OCI-LY1 (cell line): ENCODE results near the gene PID1.

ENCODE experiments used
- H2AFZ ChIP-seq: fragments of 200-600 bp; sonication (generic), shearing (Covaris generic); 2 replicates; pipeline ENCODE4 v1.6.0; 2014; ENCODE audit warnings: antibody characterized with exemption, mild to moderate bottlenecking, low read length
- H3F3A ChIP-seq: fragments of 200-600 bp; sonication (generic), shearing (Covaris generic); 2 replicates; pipeline ENCODE4 v1.6.0; 2014; ENCODE audit warnings: mild to moderate bottlenecking, antibody characterized with exemption, low read length, moderate library complexity; ENCODE audit not compliant: insufficient read depth
- H3K27ac ChIP-seq: fragments of 200-600 bp; sonication (generic); 2 replicates; pipeline ENCODE4 v1.5.1; 2014; ENCODE audit warnings: low read length, mixed run types, mild to moderate bottlenecking, low read depth; ENCODE audit not compliant: poor library complexity, severe bottlenecking
- H3K27me3 ChIP-seq: fragments of 200-600 bp; sonication (generic); 2 replicates; pipeline ENCODE4 v1.6.0; 2014; ENCODE audit warnings: antibody characterized with exemption, mild to moderate bottlenecking, low read length, moderate library complexity; ENCODE audit not compliant: insufficient read depth
- H3K36me3 ChIP-seq: fragments of 200-600 bp; sonication (generic); 2 replicates; pipeline ENCODE4 v1.6.1; 2014; ENCODE audit warnings: mild to moderate bottlenecking, antibody characterized with exemption, low read length, moderate library complexity, mixed read lengths; ENCODE audit not compliant: insufficient read depth
- H3K4me1 ChIP-seq: fragments of 200-600 bp; sonication (generic); 2 replicates; pipeline ENCODE4 v1.5.1; 2014; ENCODE audit warnings: mild to moderate bottlenecking, low read length, moderate library complexity; ENCODE audit not compliant: insufficient read depth, severe bottlenecking
- H3K4me2 ChIP-seq: fragments of 200-600 bp; sonication (generic), shearing (Covaris generic); 2 replicates; pipeline ENCODE4 v1.6.1; 2014; ENCODE audit warnings: low read length
- H3K4me3 ChIP-seq: fragments of 200-600 bp; sonication (generic); 2 replicates; pipeline ENCODE4 v1.5.1; 2014; ENCODE audit warnings: low read length, low read depth, mild to moderate bottlenecking, mixed read lengths; ENCODE audit not compliant: poor library complexity, severe bottlenecking
- H3K79me2 ChIP-seq: fragments of 200-600 bp; shearing (Covaris generic); 2 replicates; pipeline ENCODE4 v1.6.1; 2016; ENCODE audit warnings: mixed run types, low read length, mixed read lengths; ENCODE audit not compliant: insufficient read depth
- H3K9ac ChIP-seq: fragments of 200-600 bp; sonication (generic), shearing (Covaris generic); 2 replicates; pipeline ENCODE4 v1.6.1; 2014; ENCODE audit warnings: mild to moderate bottlenecking, low read length, mixed read lengths
- H3K9me2 ChIP-seq: fragments of 200-600 bp; sonication (generic), shearing (Covaris generic); 2 replicates; pipeline ENCODE4 v1.6.1; 2014; ENCODE audit warnings: low read depth, mild to moderate bottlenecking, low read length, mixed read lengths
- H3K9me3 ChIP-seq: fragments of 200-600 bp; shearing (Covaris generic); 2 replicates; pipeline ENCODE4 v1.6.1; 2014; ENCODE audit warnings: low read length, mixed read lengths
- H4K20me1 ChIP-seq: fragments of 200-600 bp; sonication (generic), shearing (Covaris generic); 2 replicates; pipeline ENCODE4 v1.6.0; 2016; ENCODE audit warnings: mild to moderate bottlenecking, low read length; ENCODE audit not compliant: insufficient read depth
- EZH2 ChIP-seq: fragments of 200-600 bp; sonication (generic), shearing (Covaris generic); IDR thresholded peaks from 2 replicates; pipeline ENCODE4 v1.8.0; 2017; ENCODE audit warnings: borderline replicate concordance, mixed run types, mild to moderate bottlenecking, antibody characterized with exemption, low read length, moderate library complexity, mixed read lengths
- TF ChIP-seq, protein P1 (sequence below): fragments of 200-600 bp; sonication (generic), shearing (Covaris generic); IDR thresholded peaks from 2 replicates; pipeline ENCODE4 v1.5.1; 2017; ENCODE audit warnings: mild to moderate bottlenecking, antibody characterized with exemption, low read length, moderate library complexity, mixed read lengths

Gene PID1

DNA sequence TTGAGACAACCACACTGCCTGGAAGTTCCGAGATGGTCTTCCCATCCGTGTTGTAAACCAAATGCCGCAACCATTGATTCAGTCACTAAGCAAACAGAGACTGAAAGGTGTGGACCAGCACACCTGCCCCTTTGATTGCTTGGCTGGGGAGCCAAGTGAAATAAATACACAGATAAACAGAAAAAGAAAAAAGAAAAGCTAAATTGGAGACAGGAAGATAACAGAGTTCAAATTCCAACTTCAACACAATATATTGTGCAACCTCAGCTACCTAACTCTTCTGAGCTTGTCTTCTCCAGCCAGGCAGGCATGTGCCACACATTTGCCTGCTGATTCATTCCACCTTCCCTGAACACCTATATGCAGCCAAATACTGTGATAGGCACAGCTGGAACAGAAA lies 110.9 kb downstream of the PID1 start:
- H4K20me1 ChIP-seq, result no peaks in the 10 kb centered on the region
- H3K9me3 ChIP-seq, result no peaks in the 10 kb centered on the region
- H3K9me2 ChIP-seq, result no peaks in the 10 kb centered on the region
- H3K4me3 ChIP-seq, result no peak overlapping the region
- no peaks in the 10 kb centered on the region for H3F3A ChIP-seq
- TF ChIP-seq, protein P1, sequence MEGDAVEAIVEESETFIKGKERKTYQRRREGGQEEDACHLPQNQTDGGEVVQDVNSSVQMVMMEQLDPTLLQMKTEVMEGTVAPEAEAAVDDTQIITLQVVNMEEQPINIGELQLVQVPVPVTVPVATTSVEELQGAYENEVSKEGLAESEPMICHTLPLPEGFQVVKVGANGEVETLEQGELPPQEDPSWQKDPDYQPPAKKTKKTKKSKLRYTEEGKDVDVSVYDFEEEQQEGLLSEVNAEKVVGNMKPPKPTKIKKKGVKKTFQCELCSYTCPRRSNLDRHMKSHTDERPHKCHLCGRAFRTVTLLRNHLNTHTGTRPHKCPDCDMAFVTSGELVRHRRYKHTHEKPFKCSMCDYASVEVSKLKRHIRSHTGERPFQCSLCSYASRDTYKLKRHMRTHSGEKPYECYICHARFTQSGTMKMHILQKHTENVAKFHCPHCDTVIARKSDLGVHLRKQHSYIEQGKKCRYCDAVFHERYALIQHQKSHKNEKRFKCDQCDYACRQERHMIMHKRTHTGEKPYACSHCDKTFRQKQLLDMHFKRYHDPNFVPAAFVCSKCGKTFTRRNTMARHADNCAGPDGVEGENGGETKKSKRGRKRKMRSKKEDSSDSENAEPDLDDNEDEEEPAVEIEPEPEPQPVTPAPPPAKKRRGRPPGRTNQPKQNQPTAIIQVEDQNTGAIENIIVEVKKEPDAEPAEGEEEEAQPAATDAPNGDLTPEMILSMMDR, result no peak
- no peak for TF ChIP-seq EZH2
- no peaks in the 10 kb centered on the region for H3K4me1 ChIP-seq
- no peak overlapping the region for H3K9ac ChIP-seq
- no peak overlapping the region for H3K4me2 ChIP-seq
- no peaks in the 10 kb centered on the region for H3K79me2 ChIP-seq
- no peaks in the 10 kb centered on the region for H3K36me3 ChIP-seq
- H3K27me3 ChIP-seq, result no peaks in the 10 kb centered on the region
- no peak overlapping the region for H3K27ac ChIP-seq
- no peak overlapping the region for H2AFZ ChIP-seq

DNA sequence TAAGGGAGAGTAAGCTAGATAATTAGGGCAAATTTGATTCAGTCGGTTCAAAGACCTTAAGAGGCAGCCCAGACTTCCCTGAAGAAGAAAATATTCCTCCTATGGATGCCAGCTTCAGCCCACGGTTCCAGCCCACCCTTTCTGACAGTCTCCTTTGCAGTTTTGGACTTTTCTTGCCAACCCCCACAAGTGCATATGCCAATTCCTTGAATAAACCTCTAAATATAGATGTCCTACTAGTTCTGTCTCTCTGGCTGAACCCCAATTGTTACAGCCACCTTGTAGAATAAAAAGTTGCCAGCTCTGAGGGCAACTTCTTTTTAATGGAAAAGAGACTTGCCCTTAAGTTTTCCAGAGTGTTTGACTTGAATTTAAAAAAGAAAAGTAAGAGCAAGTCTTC lies 111.7 kb downstream of the PID1 start:
- Histone ChIP-seq H3K9me2 (no peaks in the 10 kb centered on the region), H3K9me3 (no peaks in the 10 kb centered on the region), H3K27ac (no peak overlapping the region), H3K4me2 (no peak overlapping the region), H3K36me3 (no peaks in the 10 kb centered on the region), H3K27me3 (no peaks in the 10 kb centered on the region), H3K79me2 (no peaks in the 10 kb centered on the region), H4K20me1 (no peaks in the 10 kb centered on the region), H2AFZ (no peak overlapping the region), H3K4me3 (no peak overlapping the region), H3F3A (no peaks in the 10 kb centered on the region), H3K4me1 (no peaks in the 10 kb centered on the region), H3K9ac (no peak overlapping the region)
- TF ChIP-seq EZH2, result no peak

DNA sequence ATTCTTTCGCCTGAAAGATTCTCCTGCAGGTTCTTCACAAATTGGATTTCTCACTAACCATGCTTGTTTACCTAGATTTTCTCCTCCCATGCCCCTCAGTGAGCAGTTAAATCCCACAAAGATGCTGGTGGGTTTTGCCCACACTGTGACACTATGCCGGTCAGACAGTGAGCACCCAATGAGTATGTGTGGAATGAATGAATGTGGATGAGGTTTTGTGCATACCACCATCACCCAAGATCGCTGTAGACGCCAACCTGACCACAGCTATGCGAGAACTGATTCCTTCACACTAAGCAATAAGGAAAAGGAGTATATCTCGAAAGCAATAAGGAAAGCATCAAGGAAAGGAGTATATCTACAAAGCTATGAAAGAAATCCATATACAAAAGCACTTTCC lies 116.7 kb downstream of the PID1 start:
- Histone ChIP-seq H3K36me3 (no peaks in the 10 kb centered on the region), H2AFZ (no peak overlapping the region), H3K4me3 (no peak overlapping the region), H3K79me2 (no peaks in the 10 kb centered on the region), H4K20me1 (no peaks in the 10 kb centered on the region), H3K27me3 (no peaks in the 10 kb centered on the region), H3K27ac (no peak overlapping the region), H3K9me3 (no peaks in the 10 kb centered on the region), H3K4me2 (no peak overlapping the region), H3K9ac (no peak overlapping the region), H3K4me1 (no peaks in the 10 kb centered on the region), H3F3A (no peaks in the 10 kb centered on the region), H3K9me2 (no peaks in the 10 kb centered on the region)
- TF ChIP-seq EZH2, result no peak
- TF ChIP-seq, protein P1, result no peak

DNA sequence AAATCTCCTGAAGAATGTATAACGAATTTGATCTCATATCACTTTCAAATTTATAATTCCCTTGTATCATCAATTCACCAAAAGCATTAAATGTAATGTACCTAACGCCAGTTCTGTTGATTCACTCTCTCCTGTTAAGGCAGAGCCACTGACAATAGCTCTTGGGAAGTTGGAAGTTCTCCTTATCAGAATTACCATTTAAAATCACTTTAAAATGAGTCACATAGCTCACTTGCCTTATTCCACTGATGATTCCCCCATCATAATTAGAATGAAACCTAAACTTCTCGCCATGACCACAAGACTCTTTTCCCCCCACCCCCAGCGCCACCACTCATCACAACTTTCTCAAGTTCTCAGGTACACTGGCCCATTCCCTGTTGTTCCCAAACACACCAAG lies 117.1 kb downstream of the PID1 start:
- H3K4me3 ChIP-seq, result no peak overlapping the region
- no peak overlapping the region for H3K27ac ChIP-seq

More for the DNA sequence above, 117.1 kb downstream of the PID1 start:
- no peaks in the 10 kb centered on the region for H3K9me3 ChIP-seq
- H3K4me2 ChIP-seq, result no peak overlapping the region
- H3K79me2 ChIP-seq, result no peaks in the 10 kb centered on the region
- H4K20me1 ChIP-seq, result no peaks in the 10 kb centered on the region
- H3K36me3 ChIP-seq, result no peaks in the 10 kb centered on the region
- H3K4me1 ChIP-seq, result no peaks in the 10 kb centered on the region
- TF ChIP-seq EZH2, result no peak
- TF ChIP-seq, protein P1, result no peak
- no peaks in the 10 kb centered on the region for H3K9me2 ChIP-seq
- H2AFZ ChIP-seq, result no peak overlapping the region
- no peak overlapping the region for H3K9ac ChIP-seq
- no peaks in the 10 kb centered on the region for H3K27me3 ChIP-seq
- no peaks in the 10 kb centered on the region for H3F3A ChIP-seq
